GM21528 (cell line): Measurements from ENCODE around the gene NUTM2F.
"Not testable (repeated sequence)": the region's sequence is repeated elsewhere in the genome, so short reads cannot be mapped to it uniquely, and the experiment has no call there.

Experiments
- ATAC-seq: cut with Tn5 transposase; IDR thresholded peaks from one replicate; pipeline ENCODE4 v1.9.1; 2021; ENCODE audit warnings: mild to moderate bottlenecking, moderate library complexity; ENCODE audit not compliant: unreplicated experiment, low FRiP score

The NUTM2F gene

GRCh38 chr9:94316236-94316635 is 12.2 kb downstream of the NUTM2F start:
- ATAC-seq: peak; percentile 79

- ATAC-seq: not testable (repeated sequence)
These were observed 13.1 kb downstream of the NUTM2F start for GRCh38 chr9:94315034-94315984.

GRCh38 chr9:94303321-94303720 is 25.1 kb downstream of the NUTM2F start:
- no peak for ATAC-seq

GRCh38 chr9:94302426-94302825 is 26.0 kb downstream of the NUTM2F start:
- ATAC-seq: no peak

- no peak for ATAC-seq
These were observed 26.9 kb downstream of the NUTM2F start for GRCh38 chr9:94301583-94301982.

- no peak for ATAC-seq
These were observed 27.8 kb downstream of the NUTM2F start for GRCh38 chr9:94300470-94301301.

GRCh38 chr9:94298949-94299599 is 29.4 kb downstream of the NUTM2F start:
- no peak for ATAC-seq

- ATAC-seq: no peak
These were observed 38.8 kb downstream of the NUTM2F start for GRCh38 chr9:94289691-94290090.

GRCh38 chr9:94287877-94288513 is 40.4 kb downstream of the NUTM2F start:
- ATAC-seq: no peak

- no peak for ATAC-seq
These were observed 42.3 kb downstream of the NUTM2F start for GRCh38 chr9:94286116-94286515.

- no peak for ATAC-seq
These were observed 47.3 kb downstream of the NUTM2F start for GRCh38 chr9:94281101-94281500.

- no peak for ATAC-seq
These were observed 47.9 kb downstream of the NUTM2F start for GRCh38 chr9:94280409-94280989.

GRCh38 chr9:94277885-94278536 is 50.4 kb downstream of the NUTM2F start:
- no peak for ATAC-seq

- ATAC-seq: not testable (repeated sequence)
These were observed 51.4 kb downstream of the NUTM2F start for GRCh38 chr9:94277029-94277428.

GRCh38 chr9:94270009-94270408 is 58.4 kb downstream of the NUTM2F start:
- ATAC-seq: no peak

- no peak for ATAC-seq
These were observed 59.2 kb downstream of the NUTM2F start for GRCh38 chr9:94269264-94269663.
